Measurements from ENCODE around the gene RASAL1. TPM values are rescaled to one million over a fixed set of nuclear protein-coding genes. Genes with fewer than 3 reads are reported as not detected.

Gene RASAL1
- total RNA-seq, 4 donors from 2014 or later = not detected

- Histone ChIP-seq H3K4me3 (peak overlapping the region in 1 of 4 donors; percentile 32), H3K27ac (no peak overlapping the region), H3K36me3 (no peaks in the 10 kb centered on the region), H3K27me3 (peaks cover 50 to 67% (median 53%) of the 10 kb centered on the region in 3 donors), H3K9me3 (no peaks in the 10 kb centered on the region), H3K4me1 (no peaks in the 10 kb centered on the region)
- in situ Hi-C loops (cut with MboI; ENCODE audit: low sequenced_read_pairs in 4 of 4) = loop anchor here in 1 of 4 donors (5.0 kb wide), 1 partner anchor 105 kb away; no protein-coding TSS in a partner anchor
- TF ChIP-seq POLR2A (IDR thresholded peaks at IDR 0.05) (no peak), CTCF (IDR thresholded peaks at IDR 0.05 in 4 of 5, conservative IDR thresholded peaks at IDR 0.05 in 1 of 5) (no peak)
- intact Hi-C loops (cut with DNase I; ENCODE audit: low total_unique reads) = loop anchor here (2.0 kb wide), 1 partner anchor 104 kb away; no protein-coding TSS in a partner anchor
- ATAC-seq = no peak
- no peak for DNase-seq
These were observed 16.8 kb upstream of the RASAL1 start for GRCh38 chr12:113152196-113152834.

- Histone ChIP-seq H3K9me3 (no peaks in the 10 kb centered on the region), H3K4me3 (no peak overlapping the region), H3K36me3 (no peaks in the 10 kb centered on the region), H3K4me1 (no peaks in the 10 kb centered on the region), H3K27me3 (peaks cover 50 to 70% (median 53%) of the 10 kb centered on the region in 3 donors), H3K27ac (no peak overlapping the region)
- intact Hi-C loops (cut with DNase I; ENCODE audit: low total_unique reads) = loop anchor here (2.0 kb wide), 1 partner anchor 103 kb away; no protein-coding TSS in a partner anchor
- ATAC-seq (no peak), DNase-seq (no peak)
- no peak for TF ChIP-seq POLR2A (IDR thresholded peaks at IDR 0.05)
- TF ChIP-seq CTCF (IDR thresholded peaks at IDR 0.05 in 4 of 5, conservative IDR thresholded peaks at IDR 0.05 in 1 of 5) = no peak
- in situ Hi-C loops (cut with MboI; ENCODE audit: low sequenced_read_pairs in 4 of 4) = loop anchor here in 1 of 4 donors (5.0 kb wide), 1 partner anchor 104 kb away; no protein-coding TSS in a partner anchor
These were observed 16.1 kb upstream of the RASAL1 start for GRCh38 chr12:113151655-113152054.

- Histone ChIP-seq H3K4me3 (no peak within 1 kb of the TSS), H3K4me1 (no peaks in the 10 kb centered on the region), H3K27ac (no peak within 1 kb of the TSS), H3K36me3 (no peaks in the 10 kb centered on the region), H3K9me3 (no peaks in the 10 kb centered on the region), H3K27me3 (peaks cover 37 to 55% (median 43%) of the 10 kb centered on the region in 3 donors)
- TF ChIP-seq CTCF (IDR thresholded peaks at IDR 0.05 in 4 of 5, conservative IDR thresholded peaks at IDR 0.05 in 1 of 5) (no peak), POLR2A (IDR thresholded peaks at IDR 0.05) (no peak)
- ATAC-seq (no peak), DNase-seq (no peak)
- in situ Hi-C loops (cut with MboI; ENCODE audit: low sequenced_read_pairs in 4 of 4) (loop anchor here in 1 of 4 donors (5.0 kb wide), 1 partner anchor 102 kb away; no protein-coding TSS in a partner anchor), intact Hi-C loops (cut with DNase I; ENCODE audit: low total_unique reads) (no loop called here)
These were observed 14.0 kb upstream of the RASAL1 start, which contains the start of gene CFAP73 for GRCh38 chr12:113149361-113150150. CFAP73 (plus strand) TSS chr12:113149724; CDS start chr12:113149858, 134 bp downstream.

DNA sequence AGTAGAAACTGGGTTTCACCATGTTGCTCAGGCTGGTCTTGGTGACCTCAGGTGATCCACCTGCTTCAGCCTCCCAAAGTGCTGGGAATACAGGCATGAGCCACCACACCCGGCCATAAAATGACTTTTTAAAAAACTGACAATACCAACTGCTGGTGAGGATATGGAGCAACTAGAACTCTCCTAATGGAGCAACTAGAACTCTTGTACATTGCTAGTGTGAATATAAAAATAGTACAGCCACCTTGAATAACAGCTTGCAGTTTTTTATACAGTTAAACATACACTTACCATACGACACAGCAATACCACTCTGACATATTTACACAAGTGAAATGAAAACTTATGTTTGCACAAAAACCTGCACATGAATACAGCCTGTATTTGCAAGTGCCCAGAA lies 11.4 kb upstream of the RASAL1 start:
- Histone ChIP-seq H3K9me3 (no peaks in the 10 kb centered on the region), H3K27ac (no peak overlapping the region), H3K27me3 (peaks cover 12 to 29% (median 25%) of the 10 kb centered on the region in 3 donors), H3K36me3 (no peaks in the 10 kb centered on the region), H3K4me3 (no peak overlapping the region), H3K4me1 (no peaks in the 10 kb centered on the region)
- DNase-seq (no peak), ATAC-seq (no peak)
- intact Hi-C loops (cut with DNase I; ENCODE audit: low total_unique reads) (no loop called here), in situ Hi-C loops (cut with MboI; ENCODE audit: low sequenced_read_pairs in 4 of 4) (no loop called here)
- TF ChIP-seq POLR2A (IDR thresholded peaks at IDR 0.05) (no peak), CTCF (IDR thresholded peaks at IDR 0.05 in 4 of 5, conservative IDR thresholded peaks at IDR 0.05 in 1 of 5) (no peak)
